SH-SY5Y (cell line): ENCODE results near the gene PTHLH.

Experiments used
- GATA2 ChIP-seq: IDR thresholded peaks from 2 replicates; pipeline ENCODE4 v1.6.1; 2011; ENCODE audit warnings: mild to moderate bottlenecking, low read depth, low read length
- GATA3 ChIP-seq: IDR thresholded peaks from 2 replicates; pipeline ENCODE4 v1.6.1; 2011; ENCODE audit warnings: low read depth, mild to moderate bottlenecking, low read length, moderate library complexity

The PTHLH gene

GRCh38 chr12:27987331-27987730, 14.8 kb upstream of the PTHLH start:
- TF ChIP-seq GATA3 (no peak), GATA2 (no peak)

DNA sequence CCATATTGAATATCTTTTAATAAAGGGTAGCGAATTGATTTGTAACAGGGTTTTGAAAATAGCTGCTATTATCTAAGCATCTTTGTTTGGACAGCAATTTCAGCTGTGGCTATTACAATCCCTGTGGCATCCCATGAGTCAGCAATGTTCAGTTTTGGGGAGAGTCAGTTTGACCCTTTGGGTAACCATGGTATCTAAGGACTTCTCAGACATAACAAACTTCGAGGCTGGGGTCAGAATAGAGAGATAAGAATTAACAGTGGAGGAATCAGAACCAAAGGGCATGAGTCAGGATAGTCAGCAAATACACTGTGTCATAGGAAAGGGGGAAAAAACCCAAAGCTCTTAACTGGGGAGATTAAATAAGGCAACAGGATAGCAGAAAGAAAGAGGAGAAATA, 11.7 kb upstream of the PTHLH start:
- no peak for TF ChIP-seq GATA3
- TF ChIP-seq GATA2, result no peak

DNA sequence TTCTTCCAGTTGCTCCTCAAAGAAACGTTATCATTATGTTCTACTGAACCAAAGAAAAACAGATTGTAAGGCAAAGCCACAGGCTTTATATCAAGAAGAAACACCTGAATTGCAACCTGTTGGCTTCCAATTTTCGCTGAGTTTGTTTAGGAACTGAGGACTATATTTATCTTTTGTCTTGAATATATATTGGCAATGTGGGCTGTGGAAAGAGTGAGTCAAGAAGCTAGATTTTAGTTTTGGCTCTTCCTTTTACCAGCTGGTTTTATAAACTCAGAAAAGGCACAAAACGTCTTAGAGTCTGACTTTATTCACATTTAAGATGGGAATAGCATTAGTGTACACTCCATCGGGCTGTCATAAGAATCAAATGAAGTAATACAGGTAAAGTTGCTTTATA, 10.4 kb upstream of the PTHLH start:
- TF ChIP-seq GATA2 (no peak), GATA3 (no peak)

DNA sequence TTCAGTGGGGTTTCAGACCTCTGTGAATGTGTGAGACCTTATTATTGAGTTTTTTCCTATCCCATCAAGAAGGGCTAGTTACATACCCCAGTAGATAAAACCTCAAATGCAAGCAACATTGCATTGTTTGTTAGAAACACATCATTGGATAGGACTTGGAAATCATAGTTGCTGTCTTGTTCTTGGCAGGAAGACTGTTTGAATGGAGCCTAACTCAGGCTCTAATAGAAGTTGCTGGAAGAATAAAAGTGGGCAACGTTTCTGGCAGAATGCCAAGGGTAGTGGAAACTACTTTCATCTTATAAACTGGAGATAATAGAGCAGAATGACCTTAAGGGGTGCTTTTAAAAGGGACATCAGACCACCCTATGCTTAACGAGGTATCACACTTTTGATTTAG, 9.9 kb upstream of the PTHLH start:
- TF ChIP-seq GATA3, result no peak
- no peak for TF ChIP-seq GATA2

DNA sequence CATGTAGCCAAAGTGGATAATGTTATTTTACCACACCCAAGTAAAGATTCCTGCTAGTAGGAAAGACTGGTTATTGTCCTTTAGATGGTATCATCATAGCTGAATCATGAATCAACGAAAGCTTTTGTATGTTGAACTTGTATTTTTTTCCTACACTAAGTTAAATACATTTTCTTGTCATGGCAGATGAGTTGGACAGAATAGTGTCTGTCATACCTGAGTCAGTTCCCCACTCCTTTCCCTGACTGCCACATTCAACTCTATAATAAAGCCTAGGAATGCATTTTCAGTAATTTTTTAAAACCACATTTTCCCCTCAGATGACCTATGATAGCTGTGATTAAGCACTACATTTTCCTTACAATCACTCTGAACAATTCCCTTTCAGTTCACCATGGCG, 9.3 kb upstream of the PTHLH start:
- TF ChIP-seq GATA2 (no peak), GATA3 (no peak)

DNA sequence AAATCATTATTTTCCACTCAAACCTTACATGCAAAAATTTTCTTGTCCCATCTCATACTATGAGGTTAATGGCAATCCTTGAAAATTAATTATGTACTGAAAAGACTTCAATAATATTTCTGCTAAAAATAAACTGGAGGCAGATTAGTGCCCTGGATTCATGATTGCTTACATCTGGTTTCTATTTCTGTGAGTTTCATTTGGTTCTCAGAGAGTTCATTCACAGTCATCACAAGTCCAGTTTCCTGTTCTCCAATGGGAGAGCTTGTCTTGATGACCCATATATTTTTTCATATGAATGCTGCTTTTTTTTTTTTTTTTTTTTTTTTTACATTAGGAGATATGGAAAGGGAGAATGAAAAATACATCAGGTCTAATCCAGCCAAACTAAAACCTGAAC, 6.6 kb upstream of the PTHLH start:
- TF ChIP-seq GATA2 (no peak), GATA3 (no peak)

GRCh38 chr12:27975222-27976136, 2.9 kb upstream of the PTHLH start:
- TF ChIP-seq GATA2, result peak; percentile 5; the same call in 1 of the 2 replicates
- no peak for TF ChIP-seq GATA3

- TF ChIP-seq GATA3 (no peak), GATA2 (no peak)
Observed at GRCh38 chr12:27974735-27975221, 2.2 kb upstream of the PTHLH start.

- TF ChIP-seq GATA2, result no peak
- no peak for TF ChIP-seq GATA3
Observed at GRCh38 chr12:27973487-27973890, 956 bp upstream of the PTHLH start.

- TF ChIP-seq GATA3, result no peak
- TF ChIP-seq GATA2, result no peak
Observed at GRCh38 chr12:27971606-27972005, 927 bp downstream of the PTHLH start.

- TF ChIP-seq GATA3, result no peak
- TF ChIP-seq GATA2, result no peak
Observed at GRCh38 chr12:27971121-27971489, 1.4 kb downstream of the PTHLH start.

DNA sequence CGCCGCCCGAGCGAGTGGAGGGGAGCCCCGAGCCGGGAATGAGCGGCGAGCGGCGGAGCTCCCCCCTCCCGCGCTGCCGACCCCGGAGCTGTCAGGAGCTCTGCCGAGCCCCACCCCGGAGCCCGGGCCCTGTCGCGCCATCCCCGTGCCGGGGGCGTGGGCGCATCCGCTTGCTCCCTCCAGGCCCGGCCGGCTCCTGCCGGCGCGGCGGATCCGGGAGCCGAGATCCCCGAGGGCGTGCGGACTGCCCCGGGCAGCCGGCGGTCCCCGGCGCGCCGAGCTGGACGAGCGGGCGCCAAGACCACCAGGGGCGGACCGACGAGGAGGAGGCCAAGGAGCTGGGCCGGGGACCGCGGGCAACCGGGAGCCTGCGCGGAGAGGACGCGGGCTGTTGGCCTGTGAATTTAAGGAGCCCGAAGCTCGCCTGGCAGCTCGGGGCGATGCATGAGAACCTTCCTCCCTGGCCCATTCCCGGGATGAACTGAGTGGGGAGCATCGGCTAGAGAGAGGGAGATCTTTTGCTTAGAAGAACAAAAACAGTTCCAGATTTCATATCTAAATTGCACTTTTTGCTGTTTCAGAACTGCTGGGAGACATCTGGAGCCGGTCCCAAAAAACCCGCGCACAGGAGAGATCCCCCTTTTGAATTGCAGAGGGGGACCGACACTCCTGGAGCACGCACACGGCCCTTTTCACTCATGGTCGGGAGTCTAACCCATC, 2.0 kb downstream of the PTHLH start:
- TF ChIP-seq GATA3 (no peak), GATA2 (no peak)

DNA sequence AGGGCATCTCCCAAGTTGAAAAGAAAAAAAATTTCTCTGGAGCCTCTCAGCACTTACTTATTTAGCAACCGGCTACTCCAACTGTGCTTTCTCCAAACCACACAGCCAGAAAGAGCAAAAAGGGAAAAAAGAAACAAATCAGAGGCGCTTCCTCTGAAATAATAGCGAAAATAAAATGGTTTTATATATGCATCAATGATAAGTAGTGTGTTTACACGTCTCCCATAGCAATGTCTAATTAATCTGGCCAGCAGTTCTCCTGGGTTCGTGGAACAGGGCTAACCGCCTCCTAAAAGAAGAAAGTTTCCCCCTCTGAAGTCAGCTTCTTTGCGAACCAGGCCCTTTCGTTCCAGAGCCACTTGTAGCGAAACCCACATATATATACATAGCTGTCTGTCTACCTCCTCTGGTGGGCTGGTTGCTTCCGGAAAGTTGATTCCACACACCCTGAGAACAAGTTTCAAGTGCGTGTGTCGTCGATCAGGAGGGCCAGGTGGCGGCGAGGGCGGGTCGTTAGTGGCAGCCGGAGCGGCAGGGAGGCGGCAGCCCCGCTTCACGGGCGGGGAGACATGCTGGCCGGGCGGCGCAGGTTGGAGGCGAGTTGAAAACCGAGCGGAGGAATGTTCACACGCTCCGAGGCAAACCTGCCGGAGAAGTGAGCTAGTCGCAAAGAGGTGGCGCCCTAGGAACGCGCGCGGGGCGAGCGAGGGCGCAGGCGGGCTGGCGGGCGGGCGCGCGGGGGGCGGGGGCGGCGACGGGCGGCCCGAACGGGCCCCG, 2.7 kb downstream of the PTHLH start:
- TF ChIP-seq GATA3 (no peak), GATA2 (no peak)
